ENCODE results near the gene PCLAF.

DNA sequence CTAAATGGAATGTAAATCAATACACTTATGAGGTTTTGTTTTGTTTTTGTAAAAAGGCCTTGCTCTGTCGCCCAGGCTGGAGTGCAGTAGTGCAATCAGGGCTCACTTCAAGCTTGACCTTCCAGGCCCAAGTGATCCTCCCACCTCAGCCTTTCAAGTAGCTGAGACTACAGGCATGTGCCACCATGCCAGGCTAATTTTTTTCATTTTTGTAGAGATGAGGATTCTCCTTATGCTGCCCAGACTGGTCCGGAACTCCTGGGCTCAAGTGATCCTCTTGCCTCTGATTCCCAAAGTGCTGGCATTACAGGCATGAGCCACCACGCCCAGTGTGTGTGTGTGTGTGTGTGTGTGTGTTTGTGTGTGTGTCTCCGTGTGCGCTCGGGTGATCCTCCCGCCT, 5.0 kb upstream of the PCLAF start:
- TF ChIP-seq EZH2 (IDR thresholded peaks at IDR 0.05; ENCODE audit: low read depth, low read length, severe bottlenecking) (no peak), GTF2F1 (IDR thresholded peaks at IDR 0.05; ENCODE audit: borderline replicate concordance, low read depth, low read length) (no peak), RXRA (IDR thresholded peaks at IDR 0.05; ENCODE audit: insufficient read depth, low read depth, low read length) (no peak), RNF2 (IDR thresholded peaks at IDR 0.05; ENCODE audit: borderline replicate concordance, low read depth, low read length, missing control alignments, poor library complexity, severe bottlenecking) (no peak)
- TF ChIP-seq, protein P1, sequence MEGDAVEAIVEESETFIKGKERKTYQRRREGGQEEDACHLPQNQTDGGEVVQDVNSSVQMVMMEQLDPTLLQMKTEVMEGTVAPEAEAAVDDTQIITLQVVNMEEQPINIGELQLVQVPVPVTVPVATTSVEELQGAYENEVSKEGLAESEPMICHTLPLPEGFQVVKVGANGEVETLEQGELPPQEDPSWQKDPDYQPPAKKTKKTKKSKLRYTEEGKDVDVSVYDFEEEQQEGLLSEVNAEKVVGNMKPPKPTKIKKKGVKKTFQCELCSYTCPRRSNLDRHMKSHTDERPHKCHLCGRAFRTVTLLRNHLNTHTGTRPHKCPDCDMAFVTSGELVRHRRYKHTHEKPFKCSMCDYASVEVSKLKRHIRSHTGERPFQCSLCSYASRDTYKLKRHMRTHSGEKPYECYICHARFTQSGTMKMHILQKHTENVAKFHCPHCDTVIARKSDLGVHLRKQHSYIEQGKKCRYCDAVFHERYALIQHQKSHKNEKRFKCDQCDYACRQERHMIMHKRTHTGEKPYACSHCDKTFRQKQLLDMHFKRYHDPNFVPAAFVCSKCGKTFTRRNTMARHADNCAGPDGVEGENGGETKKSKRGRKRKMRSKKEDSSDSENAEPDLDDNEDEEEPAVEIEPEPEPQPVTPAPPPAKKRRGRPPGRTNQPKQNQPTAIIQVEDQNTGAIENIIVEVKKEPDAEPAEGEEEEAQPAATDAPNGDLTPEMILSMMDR (IDR thresholded peaks at IDR 0.05; ENCODE audit: control extremely low read depth in 1 of 3, insufficient read depth in 1 of 3, low read depth in 1 of 3, low read length in 3 of 3) = no peak

All from H1 (cell line).